Islet precursor cell (in vitro differentiated cells): ENCODE data around the gene USP20.
"Not testable (repeated sequence)": the region's sequence is repeated elsewhere in the genome, so short reads cannot be mapped to it uniquely, and the experiment has no call there.

Experiments used
- DNase-seq: peaks from one replicate; pipeline ENCODE4 v3.0.0-alpha.2; 2018

The USP20 gene

DNA sequence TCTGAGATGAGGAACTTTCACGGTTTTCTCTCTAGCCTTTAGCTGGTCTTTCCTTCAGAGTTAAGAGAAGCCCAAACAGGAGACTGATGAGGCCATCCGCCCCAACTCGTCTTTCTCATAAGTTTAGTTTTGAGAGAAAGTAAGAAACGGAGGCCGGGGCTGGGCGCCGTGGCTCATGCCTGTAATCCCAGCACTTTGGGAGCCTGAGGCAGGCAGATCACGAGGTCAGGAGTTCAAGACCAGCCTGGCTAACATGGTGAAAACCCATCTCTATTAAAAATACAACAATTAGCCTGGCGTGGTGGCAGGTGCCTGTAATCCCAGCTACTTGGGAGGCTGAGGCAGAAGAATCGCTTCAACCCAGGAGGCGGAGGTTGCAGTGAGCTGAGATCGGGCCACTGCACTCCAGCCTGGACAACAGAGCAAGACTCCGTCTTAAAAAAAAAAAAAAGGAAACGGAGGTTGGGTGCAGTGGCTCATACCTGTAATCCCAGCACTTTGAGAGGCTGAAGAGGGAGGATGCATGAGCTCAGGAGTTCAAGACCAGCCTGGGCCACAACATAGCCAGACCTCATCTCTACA, 55.6 kb downstream of the USP20 start:
- not testable (repeated sequence) for DNase-seq

DNA sequence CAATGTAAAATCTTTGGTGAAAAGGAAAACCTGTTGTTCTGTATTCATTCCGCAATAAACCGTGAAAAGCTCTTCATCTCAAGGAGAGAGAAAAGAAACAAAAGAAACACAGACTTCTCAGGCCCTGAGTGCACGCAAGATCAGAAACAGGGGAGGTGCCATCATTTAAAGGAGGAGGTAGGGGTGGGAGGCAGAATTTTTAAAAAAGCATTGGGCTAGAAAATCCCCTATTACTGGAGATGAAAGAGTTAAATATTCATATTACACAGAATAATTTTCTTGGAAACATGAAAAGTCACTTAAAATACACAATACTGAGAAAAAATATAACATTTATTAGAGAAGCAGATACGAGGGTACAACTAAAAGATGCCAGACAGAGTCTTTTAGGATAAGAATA, 56.3 kb downstream of the USP20 start:
- DNase-seq = no peak

DNA sequence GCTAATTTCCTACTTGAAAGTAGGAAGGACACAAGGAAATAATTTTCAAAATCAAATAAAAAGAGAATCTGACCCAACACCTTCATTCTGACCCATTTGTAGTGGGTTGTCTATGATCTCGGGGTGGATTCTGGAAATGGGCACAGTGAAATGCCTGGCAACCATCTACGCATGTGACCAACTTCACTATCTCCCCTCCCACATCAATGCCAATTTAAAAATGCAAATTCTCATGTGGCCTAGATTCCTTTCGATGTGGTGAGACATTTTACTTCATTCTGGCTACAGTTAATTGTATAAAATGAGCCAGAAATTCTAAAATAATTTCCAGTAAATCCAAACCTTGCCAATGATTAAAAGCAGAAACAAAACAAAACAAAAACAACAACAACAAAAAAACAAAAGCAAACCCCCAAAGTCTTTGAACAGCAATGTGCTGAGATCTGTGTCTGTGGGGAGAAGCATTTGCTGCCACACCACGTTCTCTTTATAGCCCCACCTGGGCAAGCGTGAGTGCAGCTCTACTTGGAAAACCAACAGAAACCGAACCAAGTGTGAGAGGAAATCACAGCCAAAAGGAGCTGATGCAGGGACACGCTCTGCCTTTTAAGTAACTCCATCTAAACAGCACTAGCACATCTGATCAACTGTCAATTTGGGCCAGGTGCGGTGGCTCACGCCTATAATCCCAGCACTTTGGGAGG, 59.0 kb downstream of the USP20 start:
- DNase-seq = no peak

DNA sequence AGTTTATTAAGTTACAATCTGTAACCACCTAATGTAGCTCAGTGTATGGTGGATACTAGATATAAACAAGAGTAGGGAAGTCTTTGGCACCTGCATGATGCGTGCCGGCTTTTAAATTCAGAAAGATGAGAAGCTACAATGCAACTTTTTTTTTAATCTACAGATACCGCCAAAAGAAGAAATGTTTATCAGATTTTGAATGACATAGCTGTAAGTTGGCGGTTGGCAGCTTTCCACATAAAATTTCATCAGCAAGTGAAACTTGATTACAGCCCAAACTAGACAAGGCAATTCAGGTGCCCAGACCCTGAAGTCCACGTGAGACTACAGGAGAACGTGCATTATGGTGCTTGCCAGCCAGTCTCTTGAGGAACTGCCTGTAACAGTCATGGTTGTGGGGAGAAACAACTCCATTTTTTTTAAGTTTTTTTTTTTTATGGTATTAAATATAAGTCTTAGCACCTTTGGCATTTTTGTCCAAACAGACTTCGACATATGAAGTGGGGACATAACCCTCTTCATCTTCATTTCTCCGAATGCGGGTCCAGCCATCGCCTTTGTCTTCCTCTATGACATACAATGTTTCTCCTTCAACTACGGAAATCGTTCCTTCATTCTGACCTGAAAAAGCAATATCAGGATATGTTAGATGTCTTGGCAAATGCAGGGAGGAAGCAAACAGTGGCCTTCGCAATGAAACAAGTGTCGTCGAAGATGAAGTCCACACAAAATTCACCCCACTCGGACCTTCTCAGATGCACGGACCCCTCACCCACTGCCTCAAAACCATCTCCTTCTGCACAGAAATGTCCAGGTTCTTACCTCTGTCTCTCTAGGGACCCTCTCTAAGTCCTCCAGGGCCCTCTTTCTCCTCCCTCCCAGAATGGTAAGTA, 60.4 kb downstream of the USP20 start:
- DNase-seq = no peak

DNA sequence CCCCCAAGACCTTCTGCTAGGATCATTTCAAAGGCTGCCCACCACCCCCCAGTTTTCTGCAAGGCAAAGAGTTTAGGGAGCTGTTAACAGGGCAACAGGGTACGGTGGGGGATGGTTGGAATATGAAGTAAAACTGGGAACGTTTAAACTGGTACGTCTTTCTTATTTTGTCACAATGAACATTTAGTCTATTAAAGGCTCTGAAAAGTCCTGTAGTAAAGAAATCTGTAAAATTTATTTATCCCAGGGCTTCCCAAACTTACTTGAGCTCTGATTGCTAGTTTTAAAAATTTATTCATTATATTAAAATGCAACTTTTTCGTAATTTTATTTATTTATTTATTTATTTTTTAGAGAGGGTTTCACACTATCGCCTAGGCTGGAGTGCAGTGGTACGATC, 62.0 kb downstream of the USP20 start:
- DNase-seq = no peak

DNA sequence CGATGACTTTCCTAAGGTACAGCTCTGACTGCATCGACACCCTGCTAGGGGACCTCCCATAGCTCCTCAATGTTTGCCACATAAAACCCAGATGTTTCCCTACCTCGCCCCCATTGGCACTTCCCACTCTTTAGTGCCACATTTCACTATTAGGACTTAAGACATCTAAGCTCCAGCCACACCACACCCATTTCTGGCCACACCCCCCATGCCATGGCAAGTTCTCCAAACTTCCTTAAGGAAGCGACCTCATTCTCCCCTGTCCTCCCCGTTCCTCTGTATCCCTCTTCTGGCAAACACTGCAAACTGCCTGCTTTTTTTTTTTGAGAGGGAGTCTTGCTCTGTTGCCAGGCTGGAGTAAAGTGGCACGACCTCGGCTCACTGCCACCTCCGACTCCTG, 62.9 kb downstream of the USP20 start:
- no peak for DNase-seq

DNA sequence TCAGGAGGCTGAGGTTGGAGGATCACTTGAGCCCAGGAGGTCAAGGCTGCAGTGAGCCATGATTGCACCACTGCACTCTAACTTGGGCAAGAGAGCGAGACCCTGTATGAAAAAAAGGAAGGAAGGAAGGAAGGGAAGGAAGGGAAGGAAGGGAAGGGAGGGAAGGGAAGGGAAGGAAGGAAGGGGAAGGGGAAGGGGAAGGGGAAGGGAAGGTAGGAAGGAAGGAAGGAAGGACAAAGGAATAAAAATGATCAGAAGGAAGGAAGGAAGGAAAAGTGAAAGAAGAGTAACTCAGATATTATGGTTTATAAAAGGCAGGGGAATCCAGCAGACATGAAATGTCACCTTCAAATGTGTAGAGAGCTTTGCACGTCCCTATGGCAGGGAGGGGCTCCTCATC, 64.4 kb downstream of the USP20 start:
- no peak for DNase-seq

DNA sequence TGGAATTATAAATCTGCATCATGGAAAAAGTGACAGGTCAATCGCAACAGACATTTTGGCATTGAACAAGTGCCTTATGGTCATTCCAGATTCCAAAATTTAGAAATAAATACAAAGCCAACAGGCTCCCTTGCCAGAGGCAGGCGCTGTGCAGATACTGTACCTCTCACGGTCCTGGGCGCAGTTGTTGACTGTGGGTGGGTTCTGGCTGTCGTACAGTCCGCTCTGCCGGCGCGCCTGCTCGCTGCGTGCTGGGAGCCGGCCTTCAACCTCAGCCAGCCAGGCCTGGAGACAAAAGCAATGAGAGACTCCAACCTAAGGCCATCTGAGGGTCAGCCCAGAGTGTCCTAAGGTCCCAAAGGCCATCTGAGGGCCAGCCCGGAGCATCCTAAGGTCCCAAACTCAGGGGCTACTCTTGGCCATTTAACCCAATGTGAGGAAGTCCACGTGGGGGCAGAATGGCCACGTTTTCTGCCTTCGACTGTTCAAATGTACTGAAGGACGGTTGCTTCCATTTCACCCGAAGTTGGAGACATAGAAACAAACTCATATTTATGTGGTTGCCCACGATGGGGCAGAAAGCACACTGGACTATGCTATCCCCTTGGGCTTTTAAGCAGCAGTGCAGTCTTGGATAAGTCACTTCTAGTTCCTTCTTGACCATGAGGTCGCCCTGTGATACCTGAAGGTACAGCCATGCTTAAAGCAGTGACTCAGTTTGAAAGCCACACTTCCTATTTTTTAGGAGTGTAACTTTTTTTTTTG, 65.2 kb downstream of the USP20 start:
- DNase-seq = no peak

DNA sequence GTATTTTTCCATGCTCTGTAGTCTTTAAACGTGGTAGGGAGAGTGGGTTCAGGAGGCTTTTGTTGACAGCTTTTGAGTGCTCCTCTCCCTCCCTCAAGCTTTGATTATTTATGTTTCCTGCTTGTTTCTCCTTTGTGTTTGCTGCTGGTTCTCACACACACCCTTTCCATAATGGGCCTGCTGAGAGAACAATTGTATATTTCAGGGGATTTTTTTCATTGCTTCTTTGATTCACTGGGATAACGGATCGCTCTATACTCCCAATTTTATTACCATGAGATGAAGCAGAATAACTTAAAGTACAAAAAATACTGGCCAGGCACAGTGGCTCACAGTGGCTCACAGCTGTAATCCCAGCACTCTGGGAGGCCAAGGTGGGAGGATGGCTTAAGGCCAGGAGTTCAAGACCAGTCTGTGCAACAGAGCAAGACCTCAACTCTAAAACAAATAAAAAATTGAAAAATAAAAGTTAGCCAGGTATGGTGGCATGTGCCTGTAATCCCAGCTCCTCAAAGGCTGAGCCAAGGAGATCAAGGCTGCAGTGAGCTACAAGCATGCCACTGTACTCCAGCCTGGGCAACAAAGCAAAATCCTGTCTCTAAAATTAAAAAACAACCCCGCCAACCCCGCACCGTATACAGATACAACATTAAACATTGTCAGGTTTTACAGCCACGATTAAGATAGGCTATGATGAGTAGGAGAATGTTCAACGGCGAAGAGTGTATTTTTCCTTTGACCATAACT, 66.9 kb downstream of the USP20 start:
- no peak for DNase-seq

DNA sequence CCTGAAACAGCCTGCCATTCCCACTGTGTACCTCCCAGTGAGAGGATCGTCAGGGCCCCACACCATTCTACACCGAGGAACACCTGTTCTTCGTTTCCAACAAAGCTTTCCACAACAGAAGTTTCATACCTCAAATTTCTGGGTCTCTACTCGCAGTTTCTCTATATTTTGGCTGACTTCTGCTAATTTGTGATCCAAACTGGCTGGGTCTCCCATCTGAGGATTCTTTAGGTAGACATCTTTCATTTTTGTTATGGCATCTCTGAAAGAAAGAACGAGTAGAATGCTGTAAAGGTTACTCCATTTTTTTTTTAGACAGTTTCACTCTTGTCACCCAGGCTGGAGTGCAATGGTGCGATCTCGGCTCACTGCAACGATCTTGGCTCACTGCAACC, 67.5 kb downstream of the USP20 start:
- no peak for DNase-seq

DNA sequence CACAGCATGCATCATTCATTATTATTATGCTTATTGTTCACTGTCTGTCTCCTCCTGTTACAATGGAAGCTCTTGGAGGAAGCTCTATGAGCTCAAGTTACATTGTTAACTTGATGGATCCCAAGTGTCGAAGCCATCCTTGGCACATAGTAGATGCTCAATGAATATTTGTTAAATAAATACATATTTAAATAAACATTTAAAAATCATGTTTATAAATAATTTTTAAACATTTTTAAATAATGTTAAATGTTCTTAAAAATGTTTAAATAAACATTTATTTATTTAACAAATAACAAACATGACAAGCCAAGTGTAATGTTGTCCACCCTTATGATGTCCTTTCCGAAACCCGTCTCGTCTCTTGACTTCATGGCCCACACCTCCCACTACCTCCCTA, 69.5 kb downstream of the USP20 start:
- DNase-seq = no peak

DNA sequence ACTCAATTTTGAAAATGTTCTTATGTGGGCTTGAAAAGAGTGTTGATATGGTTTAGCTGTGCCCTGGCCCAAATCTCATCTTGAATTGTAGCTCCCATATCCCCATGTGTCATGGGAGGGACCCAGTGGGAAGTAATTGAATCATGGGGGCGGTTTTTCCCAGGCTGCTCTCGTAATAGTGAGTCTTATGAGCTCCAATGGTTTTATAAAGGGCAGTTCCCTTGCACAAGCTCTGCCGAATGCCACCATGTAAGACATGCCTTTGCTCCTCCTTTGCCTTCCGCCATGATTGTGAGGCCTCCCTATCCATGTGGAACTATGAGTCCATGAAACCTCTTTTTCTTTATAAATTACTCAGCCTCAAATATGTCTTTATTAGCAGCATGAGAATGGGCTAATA, 71.0 kb downstream of the USP20 start:
- no peak for DNase-seq

DNA sequence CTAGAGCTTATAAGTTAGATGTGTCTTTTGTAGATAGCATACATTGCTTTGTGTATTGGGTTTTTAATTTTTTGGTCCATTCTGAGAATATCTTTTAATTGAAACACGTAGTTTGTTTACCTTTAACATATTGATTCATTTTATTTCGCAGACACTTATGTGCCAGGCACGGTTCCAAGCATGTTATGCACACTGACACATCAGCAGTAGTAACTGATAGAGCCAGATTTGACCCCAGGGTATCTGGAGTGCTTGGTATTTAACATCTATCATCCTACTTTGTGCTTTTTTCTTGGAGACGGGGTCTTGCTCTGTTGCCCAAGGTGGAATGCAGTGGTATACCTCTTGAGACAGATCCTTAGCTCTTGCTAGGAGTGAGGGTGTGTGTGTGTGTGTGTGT, 71.9 kb downstream of the USP20 start:
- DNase-seq = no peak

DNA sequence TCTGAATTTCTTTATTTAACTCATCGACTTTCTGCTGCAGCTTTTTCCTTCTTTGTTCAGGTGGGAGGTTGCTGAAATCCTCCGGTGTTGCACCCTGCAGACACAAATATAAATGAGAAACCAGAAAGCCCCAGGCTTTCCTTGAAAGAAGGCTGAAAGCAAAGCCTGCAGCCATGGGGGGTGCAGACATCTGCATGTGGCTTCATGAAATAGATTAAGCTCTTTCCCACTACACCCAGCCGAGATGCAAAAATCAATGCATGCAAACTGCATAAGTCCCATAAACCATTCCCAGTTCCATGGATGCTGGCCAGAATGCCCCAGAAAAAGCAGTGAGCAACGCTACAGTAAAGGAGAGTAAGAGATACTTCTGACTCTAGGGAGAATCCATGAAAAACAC, 73.6 kb downstream of the USP20 start:
- DNase-seq = no peak

DNA sequence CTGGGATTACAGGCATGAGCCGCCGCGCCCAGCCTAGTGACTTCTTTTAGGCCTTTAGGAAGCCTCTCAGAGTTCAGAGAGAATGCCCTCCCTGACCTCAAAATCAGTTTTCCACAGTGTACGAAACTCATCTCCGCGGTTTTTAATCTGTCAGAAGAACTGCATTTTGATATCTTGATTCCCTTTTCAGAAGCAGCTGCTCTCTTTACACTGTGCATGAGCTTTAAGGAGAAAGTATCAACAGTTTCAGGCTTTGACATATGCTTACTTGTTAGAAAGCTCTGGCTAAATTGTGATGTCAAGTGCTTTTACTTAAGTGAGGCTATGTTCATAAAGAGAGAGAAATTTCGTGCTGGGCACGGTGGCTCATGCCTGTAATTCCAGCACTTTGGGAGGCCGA, 74.6 kb downstream of the USP20 start:
- DNase-seq = no peak

DNA sequence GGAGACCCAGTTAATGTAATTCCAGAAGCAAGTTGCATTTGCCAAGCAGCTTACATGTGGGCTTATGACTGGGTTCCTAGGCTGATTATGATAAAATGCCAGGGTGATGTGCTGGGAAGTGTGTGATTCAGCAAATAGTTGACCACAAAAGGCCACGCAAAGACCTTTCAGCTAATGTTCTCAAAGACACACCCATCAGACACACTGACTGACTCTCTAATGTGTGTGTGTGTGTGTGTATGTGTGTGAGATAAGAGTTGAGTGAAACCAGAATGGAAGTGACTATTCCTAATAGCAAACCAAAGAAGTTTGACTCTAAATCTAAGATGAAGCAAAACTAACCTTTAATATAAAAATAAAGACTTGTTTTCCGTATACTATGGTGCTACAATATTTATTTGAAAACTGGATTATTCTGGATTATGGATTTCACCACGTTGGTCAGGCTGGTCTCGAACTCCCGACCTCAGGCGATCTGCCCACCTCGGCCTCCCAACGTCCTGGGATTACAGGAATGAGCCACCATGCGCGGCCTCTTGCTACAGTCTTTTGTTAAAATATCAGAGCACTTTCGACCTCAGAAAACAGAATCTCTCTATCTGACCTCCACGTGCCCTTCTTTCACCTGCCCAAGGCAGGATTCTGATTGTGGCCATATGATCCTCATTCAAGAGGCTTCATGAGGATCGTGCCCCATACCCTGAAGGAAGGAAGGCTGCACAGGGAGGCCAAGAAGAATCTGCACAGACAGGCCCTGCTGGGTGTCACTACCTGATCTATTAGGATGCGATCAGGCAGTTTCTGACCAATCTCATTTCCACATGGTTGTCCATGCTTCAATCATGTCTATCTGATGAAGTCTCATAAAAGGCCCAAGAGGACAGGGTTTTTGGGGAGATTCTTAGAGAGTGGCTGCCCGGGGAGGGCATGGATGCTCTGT, 75.6 kb downstream of the USP20 start:
- peak; percentile 55 for DNase-seq

DNA sequence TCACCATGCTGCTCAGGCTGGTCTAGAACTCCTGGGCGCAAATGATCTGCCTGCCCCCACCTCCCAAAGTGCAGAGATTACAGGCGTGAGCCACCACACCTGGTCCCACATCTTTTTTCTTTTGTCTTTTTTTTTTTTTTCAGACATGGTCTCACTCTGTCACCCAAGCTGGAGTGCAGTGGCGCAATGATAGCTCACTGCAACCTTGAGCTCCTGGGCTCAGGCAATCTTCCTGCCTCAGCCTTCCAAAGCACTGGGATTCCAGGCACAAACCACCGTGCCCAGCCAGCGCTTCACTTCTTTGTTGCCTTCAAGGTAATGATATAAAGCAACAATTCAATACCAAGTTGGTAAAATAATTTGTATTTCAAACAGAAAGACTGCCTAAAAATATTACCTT, 78.8 kb downstream of the USP20 start:
- no peak for DNase-seq

DNA sequence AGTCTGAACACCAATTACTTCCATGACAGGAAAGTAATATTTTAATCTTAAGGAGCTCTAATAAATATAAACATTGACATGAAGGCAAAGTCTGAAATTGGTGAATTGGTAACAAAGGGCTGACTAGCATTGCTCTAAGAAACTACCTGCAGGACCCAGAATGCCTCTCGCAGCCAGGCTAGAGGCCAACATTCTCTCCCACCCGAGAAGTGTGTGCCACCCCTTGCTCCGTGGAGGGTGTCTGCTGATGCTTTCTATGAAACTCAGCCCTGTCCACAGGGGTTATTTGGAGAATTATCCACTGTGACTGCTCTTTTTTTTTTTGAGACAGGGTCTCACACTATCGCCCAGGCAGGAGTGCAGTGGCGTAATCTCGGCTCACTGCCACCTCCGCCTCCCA, 81.4 kb downstream of the USP20 start:
- DNase-seq = no peak

DNA sequence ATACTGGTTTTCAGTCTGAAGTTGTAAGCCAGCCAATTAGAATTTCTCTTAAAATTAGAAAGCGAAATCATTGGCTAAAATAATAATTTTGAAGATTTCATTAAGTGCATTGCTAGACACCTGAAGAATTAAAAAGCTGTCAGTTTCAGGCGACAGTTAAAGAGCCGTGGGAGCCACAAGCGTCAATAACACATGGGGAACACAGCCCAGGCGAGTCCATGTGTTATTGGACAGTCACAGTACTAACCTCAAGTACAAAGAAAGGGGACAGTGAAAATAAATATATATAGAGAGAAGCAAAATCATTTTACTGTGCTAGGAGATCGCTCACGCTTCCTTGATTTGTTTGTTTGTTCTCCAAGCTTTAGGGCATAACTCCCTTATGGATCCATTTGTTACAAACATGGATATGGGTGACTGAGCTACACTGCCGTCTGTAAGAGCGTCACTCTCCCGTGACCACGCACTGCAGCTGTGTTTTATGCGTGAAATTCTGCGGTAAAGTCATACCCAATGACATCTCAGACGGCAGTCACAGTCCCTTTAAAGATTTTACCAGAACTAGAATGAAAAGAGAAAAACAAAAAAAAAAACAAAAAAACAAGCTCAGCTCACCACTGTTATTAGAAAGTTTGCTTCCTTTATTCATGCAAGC, 83.2 kb downstream of the USP20 start:
- DNase-seq = no peak

DNA sequence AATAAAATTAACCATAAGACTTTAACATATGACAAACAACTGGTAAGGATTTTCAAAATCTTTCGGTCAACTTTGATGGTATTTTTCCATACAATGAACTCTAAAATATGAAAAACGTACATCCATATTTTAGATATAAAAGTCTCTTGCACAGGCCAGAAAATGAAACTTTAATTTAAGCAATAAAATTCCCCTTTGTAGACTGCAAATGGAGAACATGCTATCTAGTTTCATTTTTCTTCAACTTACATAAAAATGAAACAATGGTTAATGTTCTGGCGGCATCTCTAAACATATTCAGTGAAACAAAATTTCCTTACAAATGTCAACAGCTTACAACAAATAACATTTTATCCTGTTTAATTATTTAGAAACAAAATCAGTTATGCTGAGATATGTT, 84.0 kb downstream of the USP20 start:
- no peak for DNase-seq

DNA sequence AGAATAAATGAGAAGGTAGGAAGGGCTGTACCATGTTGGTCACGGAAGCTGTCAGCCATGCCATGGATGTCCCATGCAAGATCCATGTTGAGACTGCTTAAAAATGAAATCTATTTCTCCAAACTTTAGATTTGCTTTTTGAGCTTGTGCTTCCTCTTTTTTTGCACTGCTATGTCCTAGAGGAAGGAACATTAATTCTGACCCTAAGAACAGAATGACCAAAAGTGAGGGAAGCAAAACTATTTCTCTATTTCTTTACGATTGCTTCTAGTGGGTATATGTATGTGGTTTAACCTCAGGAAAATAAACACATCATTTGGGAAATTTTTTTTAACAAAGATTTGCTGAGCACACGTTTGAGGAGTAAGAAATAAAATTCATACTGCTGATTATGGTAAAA, 84.6 kb downstream of the USP20 start:
- DNase-seq = no peak
